Parathyroid adenoma (tissue), 2 donors: ENCODE data around the gene MARF1.
"Not testable (repeated sequence)": the region's sequence is repeated elsewhere in the genome, so short reads cannot be mapped to it uniquely, and the experiment has no call there.

Experiments
- H2AFZ ChIP-seq: fragments of 300-600 bp; sonication (generic); one replicate; pipeline ENCODE4 v1.7.0; 2017; ENCODE audit warnings: antibody characterized with exemption, mild to moderate bottlenecking
- H3K27ac ChIP-seq: fragments of 300-600 bp; sonication (generic); one replicate; pipeline ENCODE4 v1.7.0; 2017
- H3K27me3 ChIP-seq: fragments of 300-600 bp; sonication (generic); one replicate; pipeline ENCODE4 v1.7.0; 2017; ENCODE audit warnings: low read length; ENCODE audit not compliant: control insufficient read depth, insufficient read depth
- H3K36me3 ChIP-seq: fragments of 300-600 bp; sonication (generic); one replicate; pipeline ENCODE4 v1.7.0; 2017; ENCODE audit warnings: low read length; ENCODE audit not compliant: control insufficient read depth, insufficient read depth
- H3K4me1 ChIP-seq: fragments of 300-600 bp; sonication (generic); one replicate; pipeline ENCODE4 v1.7.0; 2017; ENCODE audit warnings: control low read depth
- H3K4me2 ChIP-seq: fragments of 300-600 bp; sonication (generic); one replicate; pipeline ENCODE4 v1.7.0; 2017; ENCODE audit warnings: low read length
- H3K4me3 ChIP-seq: fragments of 300-600 bp; sonication (generic); one replicate; pipeline ENCODE4 v1.7.0; 2017; ENCODE audit warnings: low read depth, low read length
- H3K79me2 ChIP-seq: fragments of 300-600 bp; sonication (generic); one replicate; pipeline ENCODE4 v1.7.0; 2017; ENCODE audit warnings: control low read depth
- H3K9ac ChIP-seq: fragments of 300-600 bp; sonication (generic); one replicate; pipeline ENCODE4 v1.7.0; 2017; ENCODE audit warnings: mild to moderate bottlenecking
- H3K9me3 ChIP-seq: fragments of 300-600 bp; sonication (generic); one replicate; pipeline ENCODE4 v1.7.0; 2017; ENCODE audit warnings: low read length; ENCODE audit not compliant: control insufficient read depth
- CTCF ChIP-seq: fragments of 300-600 bp; sonication (generic); IDR thresholded peaks from one replicate; pipeline ENCODE4 v1.7.0; 2017; ENCODE audit warnings: antibody characterized with exemption, mild to moderate bottlenecking
- donor health status: primary hyperparathyroidism.

MARF1 gene

GRCh38 chr16:15650019-15650697 lies 7.2 kb upstream of the MARF1 start, which contains the start of gene NDE1:
NDE1 (plus strand) TSS chr16:15650245; CDS start chr16:15664779, 14,534 bp downstream.
- TF ChIP-seq CTCF: no peak
- peaks cover 3% of the 10 kb centered on the region for H3K4me1 ChIP-seq
- H3K9ac ChIP-seq: no peak within 1 kb of the TSS
- no peaks in the 10 kb centered on the region for H3K27me3 ChIP-seq
- peak within 1 kb of the TSS; percentile 95 for H2AFZ ChIP-seq
- peak within 1 kb of the TSS; percentile 77 for H3K27ac ChIP-seq
- peaks cover 3% of the 10 kb centered on the region for H3K79me2 ChIP-seq
- peak within 1 kb of the TSS; percentile 88 for H3K4me2 ChIP-seq
- H3K9me3 ChIP-seq: no peaks in the 10 kb centered on the region
- no peaks in the 10 kb centered on the region for H3K36me3 ChIP-seq
- peak within 1 kb of the TSS; percentile 83 for H3K4me3 ChIP-seq

- Histone ChIP-seq H3K79me2 (peaks cover 3% of the 10 kb centered on the region), H3K4me1 (peaks cover 3% of the 10 kb centered on the region), H3K36me3 (no peaks in the 10 kb centered on the region), H3K27ac (peak overlapping the region; percentile 13), H3K9me3 (no peaks in the 10 kb centered on the region), H3K4me2 (peak overlapping the region; percentile 88), H3K9ac (no peak overlapping the region), H2AFZ (peak overlapping the region; percentile 87), H3K27me3 (no peaks in the 10 kb centered on the region), H3K4me3 (peak overlapping the region; percentile 58)
- no peak for TF ChIP-seq CTCF
Observed at GRCh38 chr16:15649727-15650018, 6.7 kb upstream of the MARF1 start.

- peak overlapping the region; percentile 13 for H3K27ac ChIP-seq
- H2AFZ ChIP-seq: peak overlapping the region; percentile 87
- H3K4me3 ChIP-seq: peak overlapping the region; percentile 58
- H3K36me3 ChIP-seq, H3K4me1 ChIP-seq, H3K9ac ChIP-seq, H3K79me2 ChIP-seq, H3K9me3 ChIP-seq, H3K27me3 ChIP-seq: not testable (repeated sequence)
- H3K4me2 ChIP-seq: peak overlapping the region; percentile 88
Observed at GRCh38 chr16:15649311-15649710, 6.4 kb upstream of the MARF1 start.

GRCh38 chr16:15648135-15648730 lies 5.3 kb upstream of the MARF1 start:
- H3K27ac ChIP-seq: no peak overlapping the region
- peaks cover 6% of the 10 kb centered on the region for H3K4me1 ChIP-seq
- no peaks in the 10 kb centered on the region for H3K9me3 ChIP-seq
- no peak overlapping the region for H3K4me2 ChIP-seq
- peaks cover 3% of the 10 kb centered on the region for H3K79me2 ChIP-seq
- no peak overlapping the region for H3K9ac ChIP-seq
- H2AFZ ChIP-seq: no peak overlapping the region
- no peaks in the 10 kb centered on the region for H3K36me3 ChIP-seq
- H3K4me3 ChIP-seq: no peak overlapping the region
- H3K27me3 ChIP-seq: no peaks in the 10 kb centered on the region
- TF ChIP-seq CTCF: no peak

GRCh38 chr16:15647294-15648014 lies 4.5 kb upstream of the MARF1 start:
- H3K27me3 ChIP-seq: no peaks in the 10 kb centered on the region
- H3K27ac ChIP-seq: no peak overlapping the region
- peaks cover 6% of the 10 kb centered on the region for H3K4me1 ChIP-seq
- no peak overlapping the region for H2AFZ ChIP-seq
- TF ChIP-seq CTCF: no peak
- H3K9ac ChIP-seq: no peak overlapping the region
- H3K36me3 ChIP-seq: no peaks in the 10 kb centered on the region
- H3K4me3 ChIP-seq: no peak overlapping the region
- H3K79me2 ChIP-seq: peaks cover 5% of the 10 kb centered on the region
- no peak overlapping the region for H3K4me2 ChIP-seq
- no peaks in the 10 kb centered on the region for H3K9me3 ChIP-seq

GRCh38 chr16:15646557-15647293 lies 3.8 kb upstream of the MARF1 start:
- not testable (repeated sequence) for H3K9me3 ChIP-seq, H3K4me1 ChIP-seq, H3K4me2 ChIP-seq, H3K27ac ChIP-seq, H3K79me2 ChIP-seq, H2AFZ ChIP-seq, H3K27me3 ChIP-seq, H3K4me3 ChIP-seq, H3K9ac ChIP-seq, H3K36me3 ChIP-seq

GRCh38 chr16:15644962-15645465 lies 2.1 kb upstream of the MARF1 start:
- H3K4me2 ChIP-seq, H3K4me3 ChIP-seq, H3K27me3 ChIP-seq, H2AFZ ChIP-seq, H3K36me3 ChIP-seq, H3K9me3 ChIP-seq, H3K27ac ChIP-seq, H3K9ac ChIP-seq, H3K4me1 ChIP-seq: not testable (repeated sequence)
- peaks cover 17% of the 10 kb centered on the region for H3K79me2 ChIP-seq
